OCI-LY1 (cell line): ENCODE results near the gene ACTR3C.
"Not testable (repeated sequence)": the region's sequence is repeated elsewhere in the genome, so short reads cannot be mapped to it uniquely, and the experiment has no call there.

ENCODE experiments used
- H2AFZ ChIP-seq: fragments of 200-600 bp; sonication (generic), shearing (Covaris generic); 2 replicates; pipeline ENCODE4 v1.6.0; 2014; ENCODE audit warnings: antibody characterized with exemption, mild to moderate bottlenecking, low read length
- H3F3A ChIP-seq: fragments of 200-600 bp; sonication (generic), shearing (Covaris generic); 2 replicates; pipeline ENCODE4 v1.6.0; 2014; ENCODE audit warnings: mild to moderate bottlenecking, antibody characterized with exemption, low read length, moderate library complexity; ENCODE audit not compliant: insufficient read depth
- H3K27ac ChIP-seq: fragments of 200-600 bp; sonication (generic); 2 replicates; pipeline ENCODE4 v1.5.1; 2014; ENCODE audit warnings: low read length, mixed run types, mild to moderate bottlenecking, low read depth; ENCODE audit not compliant: poor library complexity, severe bottlenecking
- H3K27me3 ChIP-seq: fragments of 200-600 bp; sonication (generic); 2 replicates; pipeline ENCODE4 v1.6.0; 2014; ENCODE audit warnings: antibody characterized with exemption, mild to moderate bottlenecking, low read length, moderate library complexity; ENCODE audit not compliant: insufficient read depth
- H3K36me3 ChIP-seq: fragments of 200-600 bp; sonication (generic); 2 replicates; pipeline ENCODE4 v1.6.1; 2014; ENCODE audit warnings: mild to moderate bottlenecking, antibody characterized with exemption, low read length, moderate library complexity, mixed read lengths; ENCODE audit not compliant: insufficient read depth
- H3K4me1 ChIP-seq: fragments of 200-600 bp; sonication (generic); 2 replicates; pipeline ENCODE4 v1.5.1; 2014; ENCODE audit warnings: mild to moderate bottlenecking, low read length, moderate library complexity; ENCODE audit not compliant: insufficient read depth, severe bottlenecking
- H3K4me2 ChIP-seq: fragments of 200-600 bp; sonication (generic), shearing (Covaris generic); 2 replicates; pipeline ENCODE4 v1.6.1; 2014; ENCODE audit warnings: low read length
- H3K4me3 ChIP-seq: fragments of 200-600 bp; sonication (generic); 2 replicates; pipeline ENCODE4 v1.5.1; 2014; ENCODE audit warnings: low read length, low read depth, mild to moderate bottlenecking, mixed read lengths; ENCODE audit not compliant: poor library complexity, severe bottlenecking
- H3K79me2 ChIP-seq: fragments of 200-600 bp; shearing (Covaris generic); 2 replicates; pipeline ENCODE4 v1.6.1; 2016; ENCODE audit warnings: mixed run types, low read length, mixed read lengths; ENCODE audit not compliant: insufficient read depth
- H3K9ac ChIP-seq: fragments of 200-600 bp; sonication (generic), shearing (Covaris generic); 2 replicates; pipeline ENCODE4 v1.6.1; 2014; ENCODE audit warnings: mild to moderate bottlenecking, low read length, mixed read lengths
- H3K9me2 ChIP-seq: fragments of 200-600 bp; sonication (generic), shearing (Covaris generic); 2 replicates; pipeline ENCODE4 v1.6.1; 2014; ENCODE audit warnings: low read depth, mild to moderate bottlenecking, low read length, mixed read lengths
- H3K9me3 ChIP-seq: fragments of 200-600 bp; shearing (Covaris generic); 2 replicates; pipeline ENCODE4 v1.6.1; 2014; ENCODE audit warnings: low read length, mixed read lengths
- H4K20me1 ChIP-seq: fragments of 200-600 bp; sonication (generic), shearing (Covaris generic); 2 replicates; pipeline ENCODE4 v1.6.0; 2016; ENCODE audit warnings: mild to moderate bottlenecking, low read length; ENCODE audit not compliant: insufficient read depth

Gene ACTR3C

GRCh38 chr7:150262656-150263055 is 60.7 kb downstream of the ACTR3C start:
- H3K4me3 ChIP-seq, H3K9ac ChIP-seq, H3K27me3 ChIP-seq, H3K9me3 ChIP-seq, H3K4me1 ChIP-seq, H2AFZ ChIP-seq, H4K20me1 ChIP-seq, H3K36me3 ChIP-seq, H3K27ac ChIP-seq, H3K4me2 ChIP-seq, H3F3A ChIP-seq, H3K79me2 ChIP-seq, H3K9me2 ChIP-seq: not testable (repeated sequence)

GRCh38 chr7:150247745-150248144 is 75.6 kb downstream of the ACTR3C start:
- H3K4me2 ChIP-seq, H3K27me3 ChIP-seq, H3K4me3 ChIP-seq, H3K9me2 ChIP-seq, H3K9me3 ChIP-seq, H3K4me1 ChIP-seq, H3F3A ChIP-seq, H3K9ac ChIP-seq, H3K27ac ChIP-seq, H3K79me2 ChIP-seq, H2AFZ ChIP-seq, H4K20me1 ChIP-seq, H3K36me3 ChIP-seq: not testable (repeated sequence)

DNA sequence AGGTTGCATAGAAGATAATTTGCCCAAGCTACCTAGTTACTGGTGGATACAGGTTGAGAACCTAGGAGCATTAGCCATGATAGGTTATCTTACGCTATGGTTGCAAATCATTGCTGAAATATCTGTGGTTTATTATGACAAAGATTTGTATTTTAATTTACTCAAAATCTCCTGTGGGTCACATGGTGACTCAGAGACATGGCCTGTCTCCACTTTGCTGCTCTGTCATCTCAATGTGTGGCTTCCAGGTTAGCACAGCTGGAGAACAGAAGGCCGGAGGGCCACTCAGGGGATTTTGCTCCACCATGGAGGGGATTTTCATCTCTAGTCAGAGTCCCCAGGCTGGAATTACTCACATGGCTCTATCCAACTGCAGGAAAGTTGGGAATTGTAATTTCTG is 78.1 kb downstream of the ACTR3C start:
- not testable (repeated sequence) for H3K9me3 ChIP-seq, H3K27me3 ChIP-seq, H3K4me2 ChIP-seq, H3K4me1 ChIP-seq, H4K20me1 ChIP-seq, H3K9me2 ChIP-seq, H3F3A ChIP-seq, H3K27ac ChIP-seq, H3K36me3 ChIP-seq, H3K4me3 ChIP-seq, H3K9ac ChIP-seq, H3K79me2 ChIP-seq, H2AFZ ChIP-seq

DNA sequence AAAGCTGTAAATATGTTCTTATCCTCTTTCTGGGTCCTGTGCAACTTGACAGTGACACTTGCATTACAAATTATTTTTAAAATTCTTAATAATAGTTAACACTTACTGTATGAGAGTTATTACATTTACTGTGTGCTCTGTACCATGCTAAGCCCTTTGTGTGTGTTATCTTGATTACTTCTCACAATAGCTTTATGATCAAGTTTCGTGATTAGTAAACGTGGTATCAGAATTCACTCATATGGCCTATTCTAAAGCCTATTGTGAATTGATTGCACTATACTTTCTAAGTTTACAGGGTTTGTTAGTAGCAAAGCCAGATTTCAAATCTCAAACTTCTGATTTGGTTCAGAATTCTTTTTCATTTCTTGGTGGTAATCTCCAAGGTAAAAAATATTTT is 80.4 kb downstream of the ACTR3C start:
- H3K9me2 ChIP-seq, H3K36me3 ChIP-seq, H3K9me3 ChIP-seq, H3K79me2 ChIP-seq, H3F3A ChIP-seq, H3K27me3 ChIP-seq, H3K27ac ChIP-seq, H2AFZ ChIP-seq, H3K9ac ChIP-seq, H3K4me1 ChIP-seq, H3K4me3 ChIP-seq, H4K20me1 ChIP-seq, H3K4me2 ChIP-seq: not testable (repeated sequence)

DNA sequence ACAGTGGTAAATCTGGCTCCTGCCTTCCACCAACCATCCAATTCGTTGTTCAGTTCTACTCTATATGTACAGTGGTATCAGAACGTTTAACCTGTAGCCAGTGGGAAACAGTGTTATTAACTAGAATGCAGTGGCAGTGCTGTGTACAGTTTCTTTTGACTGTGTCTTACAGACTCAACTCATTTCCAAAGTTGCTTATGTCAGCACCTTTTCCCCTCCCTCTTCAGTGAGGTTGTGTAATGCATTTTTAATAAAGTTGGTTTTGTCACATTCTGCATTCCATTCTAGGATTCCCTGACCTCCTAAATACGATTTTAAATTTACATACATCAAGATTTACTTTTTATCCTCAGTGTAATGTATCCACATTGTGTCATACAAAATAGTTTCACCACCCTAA is 97.9 kb downstream of the ACTR3C start:
- H3K9ac ChIP-seq, H3F3A ChIP-seq, H4K20me1 ChIP-seq, H3K4me1 ChIP-seq, H3K79me2 ChIP-seq, H3K9me2 ChIP-seq, H2AFZ ChIP-seq, H3K4me2 ChIP-seq, H3K27ac ChIP-seq, H3K36me3 ChIP-seq, H3K9me3 ChIP-seq, H3K4me3 ChIP-seq, H3K27me3 ChIP-seq: not testable (repeated sequence)

DNA sequence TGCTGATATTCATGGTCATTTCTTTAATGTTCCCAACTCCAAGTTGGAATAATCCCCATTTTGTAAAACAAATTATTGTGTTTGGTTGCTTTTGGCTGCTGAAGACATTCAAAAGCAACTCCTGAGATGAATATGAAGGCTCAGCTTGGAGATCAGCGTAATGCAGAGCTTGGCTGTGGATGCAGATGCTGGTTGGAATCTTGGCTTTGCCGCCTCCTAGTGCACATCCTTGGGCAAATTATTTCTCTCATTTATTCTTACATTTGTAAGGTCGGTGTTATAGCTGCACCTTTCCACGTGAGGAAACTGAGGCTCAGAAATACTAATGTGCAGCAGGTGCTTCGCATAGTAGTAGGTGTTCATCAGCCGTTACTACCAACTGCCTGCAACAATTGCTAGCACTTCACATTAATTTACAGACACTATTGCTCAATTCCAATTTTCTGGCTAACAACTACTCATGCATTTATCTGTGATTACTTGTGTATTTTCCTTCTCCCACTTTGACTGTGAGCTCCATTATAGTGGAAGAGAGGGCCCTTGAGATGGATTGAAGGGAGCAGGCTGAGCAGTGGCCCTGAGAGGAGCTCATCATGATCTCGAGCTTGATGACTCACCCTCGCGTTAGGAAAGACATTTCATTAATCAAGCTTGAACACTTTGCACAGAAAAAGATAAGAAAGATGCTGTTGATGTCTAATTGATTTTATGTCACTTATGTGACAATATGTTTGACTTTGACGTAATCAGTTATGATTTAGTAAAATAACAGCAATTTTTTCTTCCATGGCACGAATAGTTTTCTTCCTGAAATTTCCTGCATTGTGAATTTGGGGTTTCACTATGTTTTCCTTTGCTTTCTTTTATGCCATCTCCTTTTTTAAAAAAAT is 101.0 kb downstream of the ACTR3C start:
- H3K4me3 ChIP-seq, H3K27me3 ChIP-seq: not testable (repeated sequence)

DNA sequence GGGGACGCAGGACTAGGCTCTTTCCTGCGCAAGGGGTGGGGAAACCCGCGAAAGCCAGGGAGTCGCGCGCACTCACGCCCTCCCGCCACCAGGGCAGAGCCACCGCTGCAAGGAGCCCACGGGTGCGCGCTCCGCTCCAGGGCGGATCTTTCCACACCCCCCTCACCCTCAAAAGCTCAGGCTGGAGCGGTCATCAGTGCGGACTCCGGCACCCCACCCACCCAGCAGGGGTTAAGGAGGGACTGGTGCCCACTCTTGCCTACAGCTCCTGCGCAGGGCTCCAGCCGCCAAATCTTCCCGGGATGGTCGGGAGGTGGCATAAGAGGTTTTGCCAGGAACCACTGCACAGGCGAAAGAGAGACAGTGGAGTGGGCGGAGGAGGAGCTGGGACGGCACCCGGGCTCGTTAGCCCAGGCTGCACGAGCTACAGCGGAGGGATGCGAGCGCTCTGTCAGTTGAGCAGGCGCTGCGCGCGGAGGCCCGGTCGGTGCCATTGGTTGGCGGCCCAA is 102.6 kb downstream of the ACTR3C start:
- H3K27ac ChIP-seq, H3K9me3 ChIP-seq, H3K27me3 ChIP-seq, H3F3A ChIP-seq, H3K9me2 ChIP-seq, H3K36me3 ChIP-seq, H3K79me2 ChIP-seq, H4K20me1 ChIP-seq, H2AFZ ChIP-seq, H3K9ac ChIP-seq, H3K4me3 ChIP-seq, H3K4me2 ChIP-seq, H3K4me1 ChIP-seq: not testable (repeated sequence)

More for the DNA sequence above, 101.0 kb downstream of the ACTR3C start:
- H4K20me1 ChIP-seq, H3K27ac ChIP-seq, H3K9ac ChIP-seq, H3K4me1 ChIP-seq, H3K9me2 ChIP-seq, H3K4me2 ChIP-seq, H2AFZ ChIP-seq, H3K9me3 ChIP-seq, H3F3A ChIP-seq, H3K36me3 ChIP-seq, H3K79me2 ChIP-seq: not testable (repeated sequence)
